HG02885 (cell line): ENCODE data around the gene SERTM2.
"Not testable (repeated sequence)": the region's sequence is repeated elsewhere in the genome, so short reads cannot be mapped to it uniquely, and the experiment has no call there.

Source experiments
- ATAC-seq: cut with Tn5 transposase; IDR thresholded peaks from one replicate; pipeline ENCODE4 v1.9.1; 2021; ENCODE audit warnings: mild to moderate bottlenecking; ENCODE audit not compliant: unreplicated experiment, poor library complexity

The SERTM2 gene

GRCh38 chrX:111511477-111511876 is at the start of gene SERTM2:
TSS of gene SERTM2 (plus strand) at chrX:111511645. CDS start at chrX:111518858, 7,213 bp downstream.
- ATAC-seq = no peak

- ATAC-seq = no peak
Observed at GRCh38 chrX:111465669-111466068, 45.8 kb upstream of the SERTM2 start.

- no peak for ATAC-seq
Observed at GRCh38 chrX:111467896-111468295, 43.5 kb upstream of the SERTM2 start.

GRCh38 chrX:111470681-111471403 is 40.6 kb upstream of the SERTM2 start:
- ATAC-seq = no peak

DNA sequence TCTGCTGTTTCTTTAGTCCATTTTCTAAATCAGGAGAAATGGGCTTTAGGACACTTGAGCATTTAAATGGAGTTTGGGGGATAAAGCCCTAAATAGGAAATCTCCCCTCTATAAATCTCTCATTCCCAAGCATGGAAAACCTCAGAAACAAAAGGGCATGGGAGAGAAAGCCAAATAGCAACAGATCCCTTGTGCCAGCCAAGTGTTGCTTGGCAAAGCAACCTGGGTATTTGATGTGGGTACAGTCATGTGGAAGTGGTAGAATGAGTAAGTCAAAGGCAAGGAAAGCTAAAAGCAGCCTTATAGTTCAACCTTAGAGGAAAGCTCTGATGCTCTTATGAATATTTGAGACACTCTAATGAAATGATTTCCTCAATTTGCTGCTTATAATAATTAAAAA is 29.5 kb upstream of the SERTM2 start:
- no peak for ATAC-seq

DNA sequence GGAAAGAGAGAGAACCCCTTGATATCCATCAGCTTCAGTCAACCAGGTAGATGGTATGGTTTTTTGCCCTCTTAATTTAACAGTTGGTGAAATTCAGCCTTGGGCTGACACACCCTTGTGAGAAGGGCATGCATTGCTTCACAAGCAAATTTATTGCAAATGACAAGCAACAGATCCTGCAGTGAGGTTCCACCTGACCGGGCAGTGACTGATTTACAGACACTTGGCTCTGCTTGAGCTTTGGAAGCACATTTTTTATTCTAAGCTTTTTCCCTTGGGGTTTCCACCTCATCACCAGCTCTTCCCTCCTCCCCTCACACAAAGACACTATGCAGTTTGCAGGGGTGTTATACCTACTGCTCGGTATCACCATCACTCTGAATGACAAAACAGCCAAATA is 28.3 kb upstream of the SERTM2 start:
- no peak for ATAC-seq

DNA sequence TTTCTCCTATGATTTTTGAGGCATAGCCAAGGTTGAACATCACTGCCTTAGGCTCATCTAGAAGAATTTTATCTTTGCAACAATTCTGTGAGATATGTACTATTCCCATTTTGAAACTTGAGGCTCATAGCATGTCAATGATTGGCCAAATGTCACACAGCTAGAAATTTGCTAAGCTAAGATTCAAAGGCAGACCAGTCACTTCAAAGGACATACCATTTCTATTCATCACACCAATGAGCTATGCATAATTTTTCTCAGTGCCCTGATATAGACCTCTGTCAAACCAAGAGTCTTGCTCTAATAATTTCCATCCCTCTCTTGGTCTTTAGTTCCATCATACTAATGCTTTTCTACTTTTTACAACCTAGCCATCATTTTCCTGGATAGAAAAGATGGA is 27.6 kb upstream of the SERTM2 start:
- no peak for ATAC-seq

DNA sequence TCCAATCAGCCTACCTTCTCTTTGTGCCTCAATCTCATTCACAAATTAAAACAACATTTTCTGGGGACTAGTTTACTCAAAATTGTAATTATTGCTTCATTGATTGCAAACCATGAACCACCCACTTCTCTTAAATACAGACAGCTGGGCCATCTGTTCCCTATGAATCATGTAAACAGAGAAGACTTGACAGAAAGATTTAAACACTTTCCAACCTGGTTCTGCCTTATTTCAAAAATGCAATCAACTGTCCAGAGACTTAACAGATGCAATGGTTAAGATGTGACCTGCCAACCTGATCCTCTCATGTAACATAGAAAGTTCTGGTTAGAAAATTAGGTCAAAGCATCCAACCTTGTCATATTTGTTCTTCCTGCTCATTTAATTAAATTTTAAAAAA is 20.8 kb upstream of the SERTM2 start:
- ATAC-seq = no peak

- ATAC-seq = no peak
Observed at GRCh38 chrX:111492085-111492484, 19.4 kb upstream of the SERTM2 start.

DNA sequence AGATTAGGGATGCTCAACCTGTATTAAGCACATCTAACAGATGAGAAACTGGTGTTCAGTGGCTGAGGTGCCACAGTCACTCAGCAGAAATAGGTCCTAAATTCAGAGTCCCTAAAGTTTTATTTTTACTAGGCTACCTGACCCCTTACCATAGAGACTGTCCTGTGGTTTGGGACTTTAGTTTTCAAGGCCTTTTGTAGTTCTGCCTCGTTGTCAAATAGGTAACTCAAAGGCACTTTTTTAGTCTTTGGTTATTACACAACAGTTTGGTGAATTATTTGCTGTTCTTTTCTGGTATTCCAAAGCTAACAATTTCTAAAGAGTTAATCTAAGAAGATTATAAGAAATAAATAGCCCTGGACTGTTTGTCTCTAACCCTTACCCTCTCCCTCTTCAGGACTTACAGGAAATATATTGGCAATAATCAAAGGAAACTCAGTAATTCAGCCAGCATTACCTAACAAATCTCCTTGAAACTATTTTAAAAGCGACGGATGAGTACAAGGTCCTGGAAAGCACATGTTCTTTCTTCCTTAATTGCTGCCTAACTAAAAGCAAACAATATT is 12.8 kb upstream of the SERTM2 start:
- no peak for ATAC-seq

- ATAC-seq = no peak
Observed at GRCh38 chrX:111503485-111503993, 7.9 kb upstream of the SERTM2 start.

GRCh38 chrX:111504941-111505340 is 6.5 kb upstream of the SERTM2 start:
- ATAC-seq = no peak

GRCh38 chrX:111505783-111506182 is 5.7 kb upstream of the SERTM2 start:
- ATAC-seq = no peak

DNA sequence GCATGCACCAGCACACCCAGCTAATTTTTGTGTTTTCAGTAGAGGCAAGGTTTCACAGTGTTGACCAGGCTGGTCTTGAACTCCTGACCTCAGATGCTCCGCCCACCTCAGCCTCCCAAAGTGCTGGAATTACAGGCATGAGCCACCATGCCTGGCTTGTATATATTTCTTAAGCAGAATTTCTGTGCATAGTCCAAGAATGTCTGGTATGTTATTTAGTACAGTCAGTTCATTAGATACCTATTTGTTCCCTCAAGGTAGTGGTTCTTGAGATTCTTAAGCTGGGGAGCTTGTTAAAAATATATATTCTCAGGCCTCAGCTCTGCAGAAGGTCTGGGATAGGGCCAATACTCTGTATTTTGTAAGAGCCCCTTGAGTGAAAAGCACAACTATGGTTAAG is 4.6 kb upstream of the SERTM2 start:
- ATAC-seq = no peak

- no peak for ATAC-seq
Observed at GRCh38 chrX:111507933-111508332, 3.5 kb upstream of the SERTM2 start.

DNA sequence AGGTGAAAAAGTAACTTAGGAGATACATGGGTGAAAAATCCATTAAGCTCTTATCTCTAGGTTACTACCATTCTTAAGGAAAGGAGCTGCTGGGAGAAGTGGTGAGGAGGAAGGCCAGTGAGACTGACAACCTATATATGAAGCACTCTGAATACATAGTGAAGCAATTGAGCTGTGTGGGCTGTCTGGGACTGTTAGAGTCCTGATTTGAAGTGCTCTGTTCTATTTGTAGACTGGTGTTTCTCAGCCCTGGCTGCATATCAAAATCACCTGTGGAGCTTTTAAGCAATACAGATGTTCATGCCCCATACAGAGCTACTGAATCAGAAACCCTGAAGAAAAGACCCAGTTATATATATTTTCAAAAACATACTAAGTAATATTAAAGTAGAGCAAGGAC is 3.9 kb downstream of the SERTM2 start:
- ATAC-seq = no peak

DNA sequence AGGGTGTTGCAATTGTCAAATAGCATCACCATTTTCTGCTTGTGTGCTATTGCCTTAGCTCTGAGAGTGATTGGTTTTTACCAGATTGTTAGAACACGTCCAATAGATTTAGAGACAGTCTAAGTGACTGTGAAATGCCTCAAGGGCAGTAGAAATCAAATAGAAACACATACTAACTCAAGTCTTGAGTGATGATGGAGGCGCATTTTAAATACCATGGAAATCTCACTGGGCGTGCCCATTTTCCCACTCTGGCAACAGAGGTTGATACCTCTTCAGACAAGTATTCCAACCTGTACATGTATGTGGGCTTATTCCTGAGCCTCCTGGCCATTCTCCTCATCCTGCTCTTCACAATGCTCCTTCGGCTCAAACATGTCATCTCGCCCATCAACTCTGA is 7.2 kb downstream of the SERTM2 start:
- no peak for ATAC-seq

GRCh38 chrX:111519215-111519614 is 7.8 kb downstream of the SERTM2 start:
- ATAC-seq = no peak

DNA sequence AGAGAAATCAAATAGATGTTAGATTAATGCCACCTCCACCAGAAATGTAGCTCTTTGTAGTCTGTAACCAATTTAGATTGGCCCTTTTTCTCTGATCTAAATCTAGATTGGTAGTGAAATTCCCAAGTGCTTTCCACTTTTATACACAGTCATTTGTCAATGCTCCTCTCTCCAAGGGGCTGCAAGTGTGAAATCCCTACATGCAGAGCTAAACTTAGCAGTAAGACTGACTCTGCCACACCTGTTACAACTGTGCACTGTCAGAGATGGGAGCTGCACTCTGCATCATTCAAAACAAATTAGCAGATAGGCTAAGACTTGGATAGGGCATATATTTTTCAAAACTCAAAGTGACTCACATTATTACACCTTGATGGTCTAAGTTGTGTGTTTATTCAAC is 9.1 kb downstream of the SERTM2 start:
- ATAC-seq = no peak

GRCh38 chrX:111521169-111521568 is 9.7 kb downstream of the SERTM2 start:
- ATAC-seq = no peak

DNA sequence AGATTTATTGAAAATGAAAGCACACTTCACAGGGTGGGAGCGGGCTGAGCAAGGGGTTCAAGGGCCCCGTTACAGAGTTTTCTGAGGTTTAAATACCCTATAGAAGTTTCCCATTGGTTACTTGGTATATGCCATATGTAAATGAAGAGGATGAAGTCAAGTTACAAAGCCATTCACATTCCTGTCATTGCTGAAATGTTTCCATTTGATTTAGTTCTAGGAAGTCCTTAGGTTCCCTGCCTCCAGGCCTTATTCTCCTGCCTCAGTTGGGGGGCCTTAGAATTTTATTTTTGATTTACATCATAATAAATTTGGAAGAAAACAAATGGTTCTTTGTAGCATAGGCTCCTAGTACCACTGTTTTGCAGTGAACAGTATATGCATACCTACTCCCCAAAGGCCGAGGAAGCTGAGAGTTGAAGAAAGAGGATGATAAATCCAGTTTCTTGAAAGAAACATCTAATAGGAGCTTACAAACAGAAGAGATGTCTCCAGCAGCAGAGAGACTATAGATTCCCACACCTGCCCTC is 31.8 kb downstream of the SERTM2 start:
- ATAC-seq = no peak

DNA sequence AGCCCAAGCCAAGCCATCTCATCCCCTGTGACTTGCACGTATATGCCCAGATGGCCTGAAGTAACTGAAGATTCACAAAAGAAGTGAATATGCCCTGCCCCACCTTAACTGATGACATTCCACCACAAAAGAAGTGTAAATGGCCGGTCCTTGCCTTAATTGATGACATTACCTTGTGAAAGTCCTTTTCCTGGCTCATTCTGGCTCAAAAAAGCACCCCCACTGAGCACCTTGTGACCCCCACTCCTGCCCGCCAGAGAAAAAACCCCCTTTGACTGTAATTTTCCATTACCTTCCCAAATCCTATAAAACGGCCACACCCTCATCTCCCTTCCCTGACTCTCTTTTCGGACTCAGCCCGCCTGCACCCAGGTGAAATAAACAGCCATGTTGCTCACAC is 37.8 kb downstream of the SERTM2 start:
- ATAC-seq = not testable (repeated sequence)
